ENCODE measurements around the gene PNMA8B.
"Not testable (repeated sequence)": the region's sequence is repeated elsewhere in the genome, so short reads cannot be mapped to it uniquely, and the experiment has no call there.

Gene PNMA8B

GRCh38 chr19:46528601-46529590 lies 33.2 kb upstream of the PNMA8B start:
- Histone ChIP-seq H3K27ac (ENCODE audit: low read depth, low read length, severe bottlenecking) (no peak overlapping the region), H3K4me1 (ENCODE audit: control insufficient read depth, insufficient read depth, low read length, poor library complexity, severe bottlenecking) (peaks cover 8% of the 10 kb centered on the region), H3K4me3 (ENCODE audit: extremely low read depth, insufficient read depth, low read length, poor library complexity, severe bottlenecking) (no peak overlapping the region), H3K36me3 (ENCODE audit: control insufficient read depth, insufficient read depth, low read length) (no peaks in the 10 kb centered on the region), H3K9me3 (ENCODE audit: control insufficient read depth, low read length) (no peaks in the 10 kb centered on the region)
- WGBS, 2 experiments (ENCODE audit: insufficient coverage in 2 of 2) = 78 to 88% methylated on average over 18 to 23 of the region's 25 CpGs

GRCh38 chr19:46526801-46527200 lies 31.1 kb upstream of the PNMA8B start:
- H3K27ac ChIP-seq (ENCODE audit: low read depth, low read length, severe bottlenecking); H3K9me3 ChIP-seq (ENCODE audit: control insufficient read depth, low read length); H3K4me3 ChIP-seq (ENCODE audit: extremely low read depth, insufficient read depth, low read length, poor library complexity, severe bottlenecking); H3K36me3 ChIP-seq (ENCODE audit: control insufficient read depth, insufficient read depth, low read length); H3K4me1 ChIP-seq (ENCODE audit: control insufficient read depth, insufficient read depth, low read length, poor library complexity, severe bottlenecking): not testable (repeated sequence)
- WGBS, 2 experiments (ENCODE audit: insufficient coverage in 2 of 2) = 91 to 92% methylated on average over 7 of the region's 18 CpGs

- no peak overlapping the region for H3K27ac ChIP-seq (ENCODE audit: low read depth, low read length, severe bottlenecking)
- no peaks in the 10 kb centered on the region for H3K4me1 ChIP-seq (ENCODE audit: control insufficient read depth, insufficient read depth, low read length, poor library complexity, severe bottlenecking)
- H3K36me3 ChIP-seq (ENCODE audit: control insufficient read depth, insufficient read depth, low read length) = no peaks in the 10 kb centered on the region
- WGBS, 2 experiments (ENCODE audit: insufficient coverage in 2 of 2) = 71% methylated on average over 1 of the region's 2 CpGs; no CpG with 5 or more reads in 1 of the 2 experiments
- H3K4me3 ChIP-seq (ENCODE audit: extremely low read depth, insufficient read depth, low read length, poor library complexity, severe bottlenecking) = no peak overlapping the region
- H3K9me3 ChIP-seq (ENCODE audit: control insufficient read depth, low read length) = no peaks in the 10 kb centered on the region
Measured at GRCh38 chr19:46524308-46524707, 28.6 kb upstream of the PNMA8B start.

GRCh38 chr19:46522988-46523387 lies 27.3 kb upstream of the PNMA8B start:
- not testable (repeated sequence) for H3K4me3 ChIP-seq (ENCODE audit: extremely low read depth, insufficient read depth, low read length, poor library complexity, severe bottlenecking); H3K9me3 ChIP-seq (ENCODE audit: control insufficient read depth, low read length); H3K4me1 ChIP-seq (ENCODE audit: control insufficient read depth, insufficient read depth, low read length, poor library complexity, severe bottlenecking); H3K36me3 ChIP-seq (ENCODE audit: control insufficient read depth, insufficient read depth, low read length); H3K27ac ChIP-seq (ENCODE audit: low read depth, low read length, severe bottlenecking)
- 94 to 100% methylated on average over 2 to 3 of the region's 4 CpGs for WGBS, 2 experiments (ENCODE audit: insufficient coverage in 2 of 2)

GRCh38 chr19:46521241-46521868 lies 25.7 kb upstream of the PNMA8B start:
- Histone ChIP-seq H3K36me3 (ENCODE audit: control insufficient read depth, insufficient read depth, low read length) (no peaks in the 10 kb centered on the region), H3K4me1 (ENCODE audit: control insufficient read depth, insufficient read depth, low read length, poor library complexity, severe bottlenecking) (no peaks in the 10 kb centered on the region), H3K27ac (ENCODE audit: low read depth, low read length, severe bottlenecking) (no peak overlapping the region), H3K9me3 (ENCODE audit: control insufficient read depth, low read length) (no peaks in the 10 kb centered on the region), H3K4me3 (ENCODE audit: extremely low read depth, insufficient read depth, low read length, poor library complexity, severe bottlenecking) (no peak overlapping the region)
- 95 to 96% methylated on average over 12 of the region's 14 CpGs for WGBS, 2 experiments (ENCODE audit: insufficient coverage in 2 of 2)

- 83 to 93% methylated on average over 3 of the region's 6 CpGs for WGBS, 2 experiments (ENCODE audit: insufficient coverage in 2 of 2)
Measured at GRCh38 chr19:46520616-46521015, 24.9 kb upstream of the PNMA8B start.

GRCh38 chr19:46517471-46517870 lies 21.8 kb upstream of the PNMA8B start:
- Histone ChIP-seq H3K36me3 (ENCODE audit: control insufficient read depth, insufficient read depth, low read length) (no peaks in the 10 kb centered on the region), H3K4me1 (ENCODE audit: control insufficient read depth, insufficient read depth, low read length, poor library complexity, severe bottlenecking) (no peaks in the 10 kb centered on the region), H3K4me3 (ENCODE audit: extremely low read depth, insufficient read depth, low read length, poor library complexity, severe bottlenecking) (no peak overlapping the region), H3K27ac (ENCODE audit: low read depth, low read length, severe bottlenecking) (no peak overlapping the region), H3K9me3 (ENCODE audit: control insufficient read depth, low read length) (no peaks in the 10 kb centered on the region)
- WGBS, 2 experiments (ENCODE audit: insufficient coverage in 2 of 2) = 86 to 93% methylated on average over 3 to 6 of the region's 6 CpGs

More at GRCh38 chr19:46520616-46521015, 24.9 kb upstream of the PNMA8B start:
- no peaks in the 10 kb centered on the region for H3K4me1 ChIP-seq (ENCODE audit: control insufficient read depth, insufficient read depth, low read length, poor library complexity, severe bottlenecking)
- H3K9me3 ChIP-seq (ENCODE audit: control insufficient read depth, low read length) = no peaks in the 10 kb centered on the region
- H3K4me3 ChIP-seq (ENCODE audit: extremely low read depth, insufficient read depth, low read length, poor library complexity, severe bottlenecking) = no peak overlapping the region
- peak overlapping the region; percentile 23 for H3K27ac ChIP-seq (ENCODE audit: low read depth, low read length, severe bottlenecking)
- no peaks in the 10 kb centered on the region for H3K36me3 ChIP-seq (ENCODE audit: control insufficient read depth, insufficient read depth, low read length)

GRCh38 chr19:46515879-46516350 lies 20.2 kb upstream of the PNMA8B start:
- Histone ChIP-seq H3K9me3 (ENCODE audit: control insufficient read depth, low read length) (no peaks in the 10 kb centered on the region), H3K4me1 (ENCODE audit: control insufficient read depth, insufficient read depth, low read length, poor library complexity, severe bottlenecking) (no peaks in the 10 kb centered on the region), H3K27ac (ENCODE audit: low read depth, low read length, severe bottlenecking) (no peak overlapping the region), H3K36me3 (ENCODE audit: control insufficient read depth, insufficient read depth, low read length) (no peaks in the 10 kb centered on the region), H3K4me3 (ENCODE audit: extremely low read depth, insufficient read depth, low read length, poor library complexity, severe bottlenecking) (no peak overlapping the region)
- WGBS, 2 experiments (ENCODE audit: insufficient coverage in 2 of 2) = 24 to 100% methylated on average over 1 to 5 of the region's 6 CpGs

- Histone ChIP-seq H3K27ac (ENCODE audit: low read depth, low read length, severe bottlenecking) (no peak overlapping the region), H3K36me3 (ENCODE audit: control insufficient read depth, insufficient read depth, low read length) (no peaks in the 10 kb centered on the region), H3K4me1 (ENCODE audit: control insufficient read depth, insufficient read depth, low read length, poor library complexity, severe bottlenecking) (no peaks in the 10 kb centered on the region), H3K9me3 (ENCODE audit: control insufficient read depth, low read length) (no peaks in the 10 kb centered on the region), H3K4me3 (ENCODE audit: extremely low read depth, insufficient read depth, low read length, poor library complexity, severe bottlenecking) (no peak overlapping the region)
- WGBS, 2 experiments (ENCODE audit: insufficient coverage in 2 of 2) = 80 to 100% methylated on average over 1 to 3 of the region's 3 CpGs
Measured at GRCh38 chr19:46515290-46515609, 19.6 kb upstream of the PNMA8B start.

- Histone ChIP-seq H3K4me3 (ENCODE audit: extremely low read depth, insufficient read depth, low read length, poor library complexity, severe bottlenecking) (no peak overlapping the region), H3K4me1 (ENCODE audit: control insufficient read depth, insufficient read depth, low read length, poor library complexity, severe bottlenecking) (no peaks in the 10 kb centered on the region), H3K27ac (ENCODE audit: low read depth, low read length, severe bottlenecking) (no peak overlapping the region), H3K36me3 (ENCODE audit: control insufficient read depth, insufficient read depth, low read length) (no peaks in the 10 kb centered on the region), H3K9me3 (ENCODE audit: control insufficient read depth, low read length) (no peaks in the 10 kb centered on the region)
- 67 to 75% methylated on average over 9 to 10 of the region's 13 CpGs for WGBS, 2 experiments (ENCODE audit: insufficient coverage in 2 of 2)
Measured at GRCh38 chr19:46514589-46515289, 19.1 kb upstream of the PNMA8B start.

All from mesodermal cell (in vitro differentiated cells).